SK-N-DZ (cell line): ENCODE data around the gene TEC.
"Not testable (repeated sequence)": the region's sequence is repeated elsewhere in the genome, so short reads cannot be mapped to it uniquely, and the experiment has no call there.

ENCODE experiments used
- DNase-seq: peaks from one replicate; pipeline ENCODE4 v3.0.0-alpha.2; 2015; ENCODE audit warnings: low spot score

Gene TEC

DNA sequence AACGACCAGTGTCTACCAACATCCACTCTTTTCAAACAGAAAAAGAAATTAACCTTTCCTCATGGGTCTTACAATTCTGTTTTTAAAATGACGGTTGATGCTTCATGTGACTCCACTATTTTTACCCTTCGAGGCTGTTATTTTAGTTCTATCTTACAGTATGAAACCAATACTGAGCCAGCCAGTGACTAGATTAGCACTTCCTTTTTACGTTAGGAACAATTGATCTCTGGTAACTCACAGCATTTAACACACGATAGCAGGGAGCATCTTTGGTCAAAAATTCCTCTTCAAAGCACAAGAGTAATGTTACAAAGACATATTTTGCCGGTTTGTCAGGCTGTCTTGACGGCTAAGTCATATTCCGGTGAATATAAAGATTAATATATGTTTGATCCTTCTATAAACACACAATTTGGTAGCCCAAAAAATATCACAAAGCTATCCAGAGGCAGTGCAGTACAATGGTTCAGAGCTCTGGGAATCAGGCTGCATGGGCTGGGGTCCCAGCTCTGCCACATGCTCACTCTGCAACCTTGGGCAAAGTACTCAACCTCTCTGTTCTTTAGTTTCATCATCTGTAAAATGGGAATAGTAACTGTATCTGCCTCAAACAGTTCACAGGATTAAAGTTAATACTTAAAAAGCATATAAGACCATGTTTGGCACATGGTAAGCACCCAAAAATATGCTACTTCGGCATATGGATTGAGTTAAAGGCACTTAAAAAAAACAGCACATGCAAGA lies 72.7 kb downstream of the TEC start:
- DNase-seq, result no peak

GRCh38 chr4:48195853-48196252 lies 73.8 kb downstream of the TEC start:
- no peak for DNase-seq

GRCh38 chr4:48195374-48195773 lies 74.3 kb downstream of the TEC start:
- DNase-seq, result no peak

- no peak for DNase-seq
These were observed 74.7 kb downstream of the TEC start for GRCh38 chr4:48194971-48195370.

DNA sequence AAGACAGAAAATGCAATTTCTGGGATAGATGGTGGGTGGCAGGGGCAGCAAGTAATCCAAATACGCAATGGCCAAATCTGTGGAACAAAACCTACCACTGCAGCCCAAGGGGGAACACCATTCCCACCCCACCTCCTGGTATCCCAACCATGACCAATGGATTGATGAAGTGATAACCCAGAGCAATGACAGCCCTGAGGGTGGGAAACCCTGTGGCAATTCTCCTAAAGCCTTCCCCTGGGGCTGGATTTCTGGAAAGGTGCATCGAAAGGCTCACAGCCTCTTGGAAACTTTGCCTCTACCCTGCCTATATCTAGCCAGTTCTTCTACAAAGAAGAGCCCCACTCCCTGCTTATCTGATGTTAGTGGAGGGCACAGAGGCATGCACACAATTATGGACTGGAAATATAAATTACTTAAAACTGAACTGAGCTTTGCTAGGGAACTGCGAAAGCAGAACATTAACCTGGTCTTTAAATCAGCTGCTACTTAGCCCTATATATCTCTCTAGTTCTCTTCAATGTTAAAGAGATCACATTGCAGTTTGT lies 75.6 kb downstream of the TEC start:
- no peak for DNase-seq

DNA sequence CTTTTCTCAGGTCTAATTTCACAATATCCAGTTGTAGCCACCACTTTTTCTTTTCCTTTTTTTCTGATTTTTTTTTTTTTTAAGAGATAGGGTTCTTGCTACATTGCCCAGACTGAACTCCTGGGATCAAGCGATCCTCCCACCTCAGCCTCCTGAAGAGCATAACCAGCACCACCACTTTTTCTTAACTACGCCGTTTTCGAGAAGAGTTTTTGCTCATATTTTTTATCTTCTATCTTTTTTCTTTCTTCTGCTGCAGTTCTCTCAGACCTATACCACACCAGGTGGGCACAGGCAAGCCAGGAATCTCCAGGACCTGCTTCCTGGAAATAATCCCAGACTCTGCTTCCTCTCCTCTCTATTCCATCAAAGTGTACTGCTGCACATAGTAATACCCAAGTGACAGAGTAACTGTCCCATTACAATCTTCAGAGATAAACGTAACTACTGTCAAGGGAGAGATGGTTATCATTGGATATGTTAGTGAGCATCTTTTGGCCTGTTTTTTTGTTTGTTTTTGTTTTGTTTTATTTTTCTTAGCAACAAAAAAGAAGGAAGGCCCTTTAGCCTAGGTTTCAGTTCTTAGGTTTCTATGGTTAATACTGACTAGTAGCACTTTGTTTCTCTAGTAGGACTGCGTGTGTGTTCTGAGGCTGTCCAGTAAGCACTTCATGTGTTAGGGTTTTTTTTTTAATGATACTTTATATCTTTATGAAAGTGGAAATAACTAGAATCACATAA lies 76.4 kb downstream of the TEC start:
- no peak for DNase-seq

- DNase-seq, result no peak
These were observed 77.9 kb downstream of the TEC start for GRCh38 chr4:48191758-48192157.

DNA sequence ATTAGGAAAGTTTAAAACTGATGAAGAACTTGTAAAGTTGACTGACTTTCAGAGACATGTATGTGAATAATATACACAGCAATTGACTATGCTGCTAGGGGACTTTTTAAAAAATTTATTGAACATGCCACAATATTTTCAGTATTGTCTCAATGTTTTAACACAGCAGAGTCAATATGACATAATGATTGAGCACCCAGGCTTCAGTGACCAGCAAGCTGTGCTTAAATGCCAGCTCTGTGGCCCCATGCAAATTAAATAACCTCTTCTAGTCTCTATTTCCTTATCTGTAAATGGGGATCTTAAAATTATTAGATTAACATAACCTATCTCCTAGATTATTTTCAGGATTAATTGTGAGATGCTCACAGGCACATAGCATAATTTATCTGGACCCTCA lies 78.8 kb downstream of the TEC start:
- no peak for DNase-seq

DNA sequence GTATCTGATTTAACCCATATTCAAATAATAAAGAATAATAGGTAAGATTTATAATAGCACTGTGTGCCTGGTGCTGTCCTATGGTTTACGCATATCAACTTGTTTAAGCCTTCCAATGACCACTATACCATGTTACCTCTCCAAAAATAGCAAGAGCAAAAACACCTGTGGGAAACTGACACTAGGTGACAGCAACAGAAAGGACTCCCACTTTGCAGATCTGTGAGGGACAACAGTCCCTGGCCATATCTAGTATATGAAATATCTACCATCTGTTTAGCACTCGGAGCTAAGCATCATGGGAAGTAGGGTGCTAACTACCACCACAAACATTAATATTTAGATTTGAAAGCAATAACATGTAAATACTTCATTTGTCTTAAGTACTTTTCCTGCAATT lies 79.9 kb downstream of the TEC start:
- DNase-seq, result no peak

DNA sequence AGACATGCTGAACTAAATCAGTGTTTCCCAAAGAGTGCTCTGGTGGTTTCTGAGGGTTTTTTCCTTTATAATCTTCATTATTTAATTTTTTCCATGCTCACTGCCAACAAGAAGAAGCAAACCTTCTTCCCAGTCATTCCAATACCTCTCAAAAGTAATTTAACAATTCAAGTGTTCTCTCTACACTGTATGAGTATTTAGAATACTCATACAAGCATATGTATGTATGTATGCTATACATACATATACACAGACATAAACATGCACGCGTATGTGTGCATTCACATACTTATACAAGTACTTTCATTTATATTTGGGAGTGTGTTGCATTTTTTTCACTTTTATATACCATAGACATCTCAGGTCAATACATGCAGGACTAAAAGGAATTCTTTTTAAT lies 81.2 kb downstream of the TEC start:
- DNase-seq, result no peak

- no peak for DNase-seq
These were observed 81.8 kb downstream of the TEC start for GRCh38 chr4:48187813-48188212.

- DNase-seq, result not testable (repeated sequence)
These were observed 82.6 kb downstream of the TEC start for GRCh38 chr4:48187066-48187465.

- not testable (repeated sequence) for DNase-seq
These were observed 83.2 kb downstream of the TEC start for GRCh38 chr4:48186394-48186793.

GRCh38 chr4:48184882-48185281 lies 84.8 kb downstream of the TEC start:
- no peak for DNase-seq

GRCh38 chr4:48180234-48180633 lies 89.4 kb downstream of the TEC start:
- DNase-seq, result no peak

GRCh38 chr4:48178931-48179330 lies 90.7 kb downstream of the TEC start:
- DNase-seq, result no peak

GRCh38 chr4:48175806-48176205 lies 93.8 kb downstream of the TEC start:
- no peak for DNase-seq

GRCh38 chr4:48175328-48175727 lies 94.3 kb downstream of the TEC start:
- no peak for DNase-seq

DNA sequence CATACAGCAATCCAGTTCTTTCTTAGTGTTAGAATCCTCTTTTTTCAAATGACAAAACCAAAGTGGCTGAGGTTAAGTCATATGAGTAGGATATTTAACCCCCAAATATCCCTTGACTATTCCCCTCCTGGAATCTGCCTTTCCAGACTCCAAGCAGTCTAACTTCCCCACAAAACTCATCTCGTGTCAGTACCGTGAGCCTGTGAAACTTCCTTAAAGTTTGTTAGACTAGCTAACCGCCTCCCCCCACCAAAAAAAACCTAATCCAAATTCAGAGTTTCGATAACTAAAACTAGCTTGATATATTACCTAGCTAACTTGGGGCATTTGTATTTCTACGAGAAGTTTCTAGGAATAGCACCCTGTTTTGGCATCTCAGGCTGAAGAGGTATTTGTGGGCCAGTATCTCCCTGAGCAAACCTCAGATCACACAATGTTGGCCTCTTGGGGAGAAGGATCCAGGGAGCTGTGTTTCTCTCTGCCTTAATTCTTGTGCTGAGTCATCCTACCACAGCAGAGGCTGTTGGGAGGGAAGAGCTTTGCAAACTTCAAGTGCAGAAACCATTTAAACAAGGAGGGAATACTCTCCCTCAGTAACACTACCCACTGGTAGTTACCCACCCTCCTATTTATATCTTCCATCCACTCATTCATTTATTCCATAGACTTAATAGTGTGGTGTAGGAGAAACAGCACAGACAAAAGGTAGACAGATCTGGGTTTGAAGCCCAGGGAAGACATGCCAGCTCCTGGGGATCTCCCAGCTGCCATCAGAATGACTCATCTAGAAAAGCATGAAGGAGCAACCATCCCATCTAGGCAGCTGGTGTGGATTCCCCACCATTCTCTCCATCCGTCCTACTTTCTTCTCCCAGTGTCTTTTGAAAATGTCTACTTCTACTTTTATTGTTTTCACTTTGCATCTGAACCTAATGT lies 96.3 kb downstream of the TEC start:
- DNase-seq, result no peak

DNA sequence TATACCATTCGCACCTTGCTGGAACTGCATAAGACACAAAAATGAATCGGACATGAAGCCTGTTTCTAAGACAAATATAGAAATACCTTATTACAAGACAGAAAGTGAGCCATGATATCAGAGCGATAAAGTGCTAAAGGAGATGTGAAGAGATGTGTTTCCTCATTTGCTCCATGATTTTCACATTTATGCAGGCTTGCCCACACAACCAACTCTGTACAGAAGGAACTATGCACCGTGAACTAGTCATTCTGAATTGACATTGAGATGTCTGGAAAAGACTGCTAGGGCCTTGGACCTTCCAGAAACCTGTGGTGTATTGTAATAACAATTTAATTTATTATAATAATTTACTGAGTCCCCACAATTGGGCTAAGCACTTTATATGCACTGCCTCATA lies 97.0 kb downstream of the TEC start:
- DNase-seq, result no peak

DNA sequence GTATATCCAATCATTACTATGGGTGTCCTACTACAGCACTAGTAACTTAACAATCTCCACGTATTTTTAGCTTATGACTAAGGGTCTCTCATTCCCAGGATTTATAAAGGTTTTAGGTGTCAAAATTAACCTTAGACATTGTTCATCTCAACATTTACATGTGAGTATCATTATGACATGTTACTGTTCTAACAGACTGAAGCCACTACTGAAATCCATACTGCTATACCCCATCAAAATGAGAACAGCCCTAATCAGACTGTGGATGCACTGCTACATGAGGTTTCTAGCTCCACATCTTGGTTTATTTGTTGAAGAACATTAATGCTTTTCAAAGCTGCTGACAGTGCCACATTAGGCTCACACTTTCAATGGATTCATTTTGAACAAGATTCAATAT lies 100.0 kb downstream of the TEC start:
- DNase-seq, result no peak
